K562 (cell line): ENCODE measurements around the gene SPTAN1. TPM values are rescaled to one million over a fixed set of nuclear protein-coding genes. Genes with fewer than 3 reads are reported as not detected.

ENCODE experiments used
- ATF1 ChIP-seq, 2 experiments: fragments of 450-650 bp in 1 of 2; IDR thresholded peaks; 2 replicates each; pipeline ENCODE4 v1.6.1; 2016; ENCODE audit warnings: missing compliant biosample characterization in 1 of 2, missing genetic modification characterization in 1 of 2
- BRF2 ChIP-seq: IDR thresholded peaks from 3 replicates; pipeline ENCODE4 v1.6.1; 2011; ENCODE audit warnings: borderline replicate concordance, mild to moderate bottlenecking; ENCODE audit not compliant: insufficient read length, insufficient read depth
- DDX20 ChIP-seq: fragments of 450-650 bp; IDR thresholded peaks from 2 replicates; pipeline ENCODE4 v1.6.1; 2016; ENCODE audit warnings: missing genetic modification characterization, low read depth, mild to moderate bottlenecking, missing compliant biosample characterization, moderate library complexity
- DEAF1 ChIP-seq: fragments of 450-650 bp; formaldehyde crosslinking; IDR thresholded peaks from 2 replicates; pipeline ENCODE4 v1.4.0; 2020; ENCODE audit warnings: mild to moderate bottlenecking, moderate library complexity
- GATAD2B ChIP-seq: fragments of 450-650 bp; IDR thresholded peaks from 2 replicates; pipeline ENCODE4 v1.6.1; 2017; ENCODE audit warnings: mild to moderate bottlenecking, borderline replicate concordance
- ILK ChIP-seq: fragments of 450-650 bp; IDR thresholded peaks from 2 replicates; pipeline ENCODE4 v1.6.1; 2016; ENCODE audit warnings: missing genetic modification characterization, low read depth, mild to moderate bottlenecking, missing compliant biosample characterization, moderate library complexity, borderline replicate concordance
- MXD1 ChIP-seq: fragments of 250-450 bp; sonication (Bioruptor Pico); IDR thresholded peaks from 2 replicates; pipeline ENCODE4 v1.8.0; 2021; ENCODE audit warnings: borderline replicate concordance, mild to moderate bottlenecking, moderate library complexity; ENCODE audit not compliant: poor library complexity, severe bottlenecking
- NR4A1 ChIP-seq, 2 experiments: fragments of 250-450 bp in 1 of 2; fragments of 450-650 bp in 1 of 2; sonication (Bioruptor Pico) in 1 of 2; IDR thresholded peaks; 2 replicates each; pipeline versions ENCODE4 v1.4.0 to v1.6.1; 2016 to 2020; ENCODE audit warnings: mild to moderate bottlenecking in 2 of 2, missing compliant biosample characterization in 1 of 2, missing genetic modification characterization in 1 of 2, moderate library complexity in 1 of 2
- PHB2 ChIP-seq: fragments of 450-650 bp; IDR thresholded peaks from 2 replicates; pipeline ENCODE4 v1.6.1; 2017; ENCODE audit warnings: low read depth
- POLR2AphosphoS5 ChIP-seq: IDR thresholded peaks from 2 replicates; pipeline ENCODE4 v1.6.1; 2011; ENCODE audit warnings: mild to moderate bottlenecking, low read depth, low read length, moderate library complexity; ENCODE audit not compliant: control insufficient read depth, insufficient read depth
- RFX5 ChIP-seq: IDR thresholded peaks from 2 replicates; pipeline ENCODE4 v1.6.1; 2011; ENCODE audit warnings: low read depth, mild to moderate bottlenecking, improper control_type of control experiment, low read length
- TFAP4 ChIP-seq: sonication (generic); formaldehyde crosslinking; IDR thresholded peaks from 2 replicates; pipeline ENCODE4 v1.8.0; 2022; ENCODE audit warnings: missing genetic modification reagents, mild to moderate bottlenecking, moderate library complexity, borderline replicate concordance
- ZBTB34 ChIP-seq: fragments of 250-450 bp; sonication (Bioruptor Pico); IDR thresholded peaks from 2 replicates; pipeline ENCODE4 v1.8.0; 2021; ENCODE audit warnings: mild to moderate bottlenecking, moderate library complexity
- ZMIZ1 ChIP-seq, 2 experiments: fragments of 150-350 bp in 1 of 2; IDR thresholded peaks; 2 replicates each; pipeline ENCODE4 v1.6.1; 2012 to 2016; ENCODE audit warnings: low read depth in 2 of 2, low read length in 2 of 2, mild to moderate bottlenecking in 1 of 2, moderate library complexity in 1 of 2
- polyA plus RNA-seq, 8 experiments: library from polyadenylated mRNA; depleted of rRNA in 4 of 8; stranded (reverse) in 5 of 8; unstranded in 3 of 8; fragments of >200 nt; fragmentation: Nextera tagmentation in 2 of 8; fragmentation: Illumina TruSeq in 1 of 8; extraction: Ambion mirVana in 2 of 8; extraction: Trizol in 1 of 8; gene quantifications; 2 replicates each; pipeline versions ENCODE4 v1.2.1 to v1.2.3, GENCODE V29; 2011 to 2014; ENCODE audit warnings: inconsistent platforms in 1 of 8, missing spikeins in 1 of 8
- total RNA-seq, 7 experiments: library from RNA; depleted of rRNA in 6 of 7; stranded (reverse); fragments of >200 nt in 6 of 7; fragmentation: Illumina TruSeq in 2 of 7; extraction: Trizol in 2 of 7; gene quantifications; 2 replicates each; pipeline versions ENCODE4 v1.2.1 to v1.2.3, GENCODE V29; 2011 to 2021; ENCODE audit warnings: low replicate concordance in 1 of 7

Gene SPTAN1
- total and polyA plus RNA-seq, 9 of the 15 experiments (the other 6 are each of a cell fraction or from before 2014, with no cell fraction given) = 1.5 to 13.5 (median 6.8) TPM

- no peak for TF ChIP-seq MXD1 (CRISPR knock-in tag)
- TF ChIP-seq DDX20 = peak; percentile 92
- TF ChIP-seq ILK (tag) = no peak; the same call in 1 of the 2 replicates
- TF ChIP-seq NR4A1 (CRISPR knock-in tag; IDR thresholded peaks at IDR 0.05) = peak; percentile 74; the same call in 1 of the 2 replicates
- peak; percentile 97 for TF ChIP-seq NR4A1 (tag; IDR thresholded peaks at IDR 0.05)
- no peak for TF ChIP-seq BRF2
- TF ChIP-seq TFAP4 (CRISPR knock-in tag) = peak; percentile 79
- TF ChIP-seq ZBTB34 (CRISPR knock-in tag) = peak; percentile 91
- TF ChIP-seq GATAD2B = peak; percentile 85
- TF ChIP-seq DEAF1 (CRISPR knock-in tag) = 0 out of 2 replicates have a peak, but pooled peaks have one; percentile 36
- TF ChIP-seq ATF1 (CRISPR knock-in tag; IDR thresholded peaks at IDR 0.05) = no peak
- TF ChIP-seq ATF1 (tag; IDR thresholded peaks at IDR 0.05) = peak; percentile 73
- TF ChIP-seq POLR2AphosphoS5 = peak; percentile 82
- TF ChIP-seq PHB2 = peak; percentile 96
- TF ChIP-seq RFX5 = no peak
- TF ChIP-seq ZMIZ1 (IDR thresholded peaks at IDR 0.05; ENCODE audit: low read depth in 2 of 2, low read length in 2 of 2) = peak in 1 of 2 experiments; percentile 80; a peak in 2 of 4 replicates
These were observed 6.3 kb downstream of the SPTAN1 start (continued) for GRCh38 chr9:128558431-128559310.
